ENCODE measurements around the gene TMEM26. TPM values are rescaled to one million over a fixed set of nuclear protein-coding genes. Genes with fewer than 3 reads are reported as not detected.

Gene TMEM26
- total RNA-seq, 1 experiment from 2014 or later = 1.6 TPM

DNA sequence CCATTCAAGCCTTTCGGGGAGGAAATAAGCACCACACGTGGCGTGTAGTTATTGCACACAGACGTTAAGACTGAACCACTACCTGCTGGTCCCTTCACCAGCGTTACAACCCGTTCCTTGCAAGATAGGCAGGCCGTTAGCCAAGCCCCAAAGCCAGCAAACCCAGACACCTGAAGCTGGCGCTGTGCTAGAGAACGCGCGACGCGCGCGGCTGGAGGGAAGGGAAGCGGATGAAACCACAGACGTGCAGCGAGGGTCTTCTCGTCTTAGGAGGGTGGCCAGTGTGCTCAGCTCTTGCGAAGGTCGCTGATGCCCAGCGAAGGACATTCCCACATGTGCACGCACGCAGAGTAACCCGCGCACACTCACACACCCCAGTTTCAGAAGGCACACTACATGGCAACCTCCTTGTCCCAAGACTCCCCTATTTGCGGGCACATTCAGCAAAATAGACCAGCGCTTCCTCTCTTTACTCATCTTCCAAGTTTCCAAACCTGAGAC, 980 bp downstream of the TMEM26 start (continued):
- TF ChIP-seq NFE2L1 (CRISPR knock-in tag; IDR thresholded peaks at IDR 0.05) = no peak
- TF ChIP-seq, protein P1, sequence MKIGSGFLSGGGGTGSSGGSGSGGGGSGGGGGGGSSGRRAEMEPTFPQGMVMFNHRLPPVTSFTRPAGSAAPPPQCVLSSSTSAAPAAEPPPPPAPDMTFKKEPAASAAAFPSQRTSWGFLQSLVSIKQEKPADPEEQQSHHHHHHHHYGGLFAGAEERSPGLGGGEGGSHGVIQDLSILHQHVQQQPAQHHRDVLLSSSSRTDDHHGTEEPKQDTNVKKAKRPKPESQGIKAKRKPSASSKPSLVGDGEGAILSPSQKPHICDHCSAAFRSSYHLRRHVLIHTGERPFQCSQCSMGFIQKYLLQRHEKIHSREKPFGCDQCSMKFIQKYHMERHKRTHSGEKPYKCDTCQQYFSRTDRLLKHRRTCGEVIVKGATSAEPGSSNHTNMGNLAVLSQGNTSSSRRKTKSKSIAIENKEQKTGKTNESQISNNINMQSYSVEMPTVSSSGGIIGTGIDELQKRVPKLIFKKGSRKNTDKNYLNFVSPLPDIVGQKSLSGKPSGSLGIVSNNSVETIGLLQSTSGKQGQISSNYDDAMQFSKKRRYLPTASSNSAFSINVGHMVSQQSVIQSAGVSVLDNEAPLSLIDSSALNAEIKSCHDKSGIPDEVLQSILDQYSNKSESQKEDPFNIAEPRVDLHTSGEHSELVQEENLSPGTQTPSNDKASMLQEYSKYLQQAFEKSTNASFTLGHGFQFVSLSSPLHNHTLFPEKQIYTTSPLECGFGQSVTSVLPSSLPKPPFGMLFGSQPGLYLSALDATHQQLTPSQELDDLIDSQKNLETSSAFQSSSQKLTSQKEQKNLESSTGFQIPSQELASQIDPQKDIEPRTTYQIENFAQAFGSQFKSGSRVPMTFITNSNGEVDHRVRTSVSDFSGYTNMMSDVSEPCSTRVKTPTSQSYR (CRISPR knock-in tag; IDR thresholded peaks at IDR 0.05) = no peak
- TF ChIP-seq, protein P2, sequence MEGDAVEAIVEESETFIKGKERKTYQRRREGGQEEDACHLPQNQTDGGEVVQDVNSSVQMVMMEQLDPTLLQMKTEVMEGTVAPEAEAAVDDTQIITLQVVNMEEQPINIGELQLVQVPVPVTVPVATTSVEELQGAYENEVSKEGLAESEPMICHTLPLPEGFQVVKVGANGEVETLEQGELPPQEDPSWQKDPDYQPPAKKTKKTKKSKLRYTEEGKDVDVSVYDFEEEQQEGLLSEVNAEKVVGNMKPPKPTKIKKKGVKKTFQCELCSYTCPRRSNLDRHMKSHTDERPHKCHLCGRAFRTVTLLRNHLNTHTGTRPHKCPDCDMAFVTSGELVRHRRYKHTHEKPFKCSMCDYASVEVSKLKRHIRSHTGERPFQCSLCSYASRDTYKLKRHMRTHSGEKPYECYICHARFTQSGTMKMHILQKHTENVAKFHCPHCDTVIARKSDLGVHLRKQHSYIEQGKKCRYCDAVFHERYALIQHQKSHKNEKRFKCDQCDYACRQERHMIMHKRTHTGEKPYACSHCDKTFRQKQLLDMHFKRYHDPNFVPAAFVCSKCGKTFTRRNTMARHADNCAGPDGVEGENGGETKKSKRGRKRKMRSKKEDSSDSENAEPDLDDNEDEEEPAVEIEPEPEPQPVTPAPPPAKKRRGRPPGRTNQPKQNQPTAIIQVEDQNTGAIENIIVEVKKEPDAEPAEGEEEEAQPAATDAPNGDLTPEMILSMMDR (IDR thresholded peaks at IDR 0.05) = no peak
- no peak for TF ChIP-seq CREM (CRISPR knock-in tag; IDR thresholded peaks at IDR 0.05)
- TF ChIP-seq RORB (CRISPR knock-in tag; IDR thresholded peaks at IDR 0.05) = no peak

DNA sequence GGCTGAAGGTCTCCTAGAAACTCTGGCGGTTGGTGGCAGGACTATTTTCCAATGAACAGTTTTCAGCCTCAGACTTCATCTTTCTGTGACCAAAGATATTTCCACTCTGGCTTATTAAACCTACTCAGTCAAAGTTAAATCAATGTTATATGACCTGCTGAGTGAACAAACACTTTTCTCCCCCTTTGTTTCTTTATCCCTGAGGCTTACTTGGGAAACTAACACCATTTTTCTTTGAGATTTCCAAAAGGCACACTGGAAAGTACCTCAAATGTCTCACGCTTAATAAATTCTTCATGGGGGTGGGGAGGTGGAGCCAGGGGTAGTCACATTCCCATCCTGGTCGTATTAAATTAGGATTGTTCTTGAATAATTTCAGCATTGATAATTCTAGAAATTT, 1.8 kb downstream of the TMEM26 start:
- ChIA-PET CTCF (no interaction called here), POLR2A (no interaction called here)
- peak overlapping the region; percentile 35; the same call in 1 of the 2 replicates for H3K4me3 Mint-ChIP-seq
- H3K4me1 Mint-ChIP-seq = peaks cover 40% of the 10 kb centered on the region
- no peaks in the 10 kb centered on the region for H3K9me3 Mint-ChIP-seq
- H3K36me3 Mint-ChIP-seq = no peaks in the 10 kb centered on the region
- no peak for DNase-seq (ENCODE audit: low spot score)
- H3K27ac Mint-ChIP-seq = no peak overlapping the region
- no peak for ATAC-seq
- H3K27me3 Mint-ChIP-seq (ENCODE audit: low read depth) = peaks cover 38% of the 10 kb centered on the region
- TF ChIP-seq, protein P3, sequence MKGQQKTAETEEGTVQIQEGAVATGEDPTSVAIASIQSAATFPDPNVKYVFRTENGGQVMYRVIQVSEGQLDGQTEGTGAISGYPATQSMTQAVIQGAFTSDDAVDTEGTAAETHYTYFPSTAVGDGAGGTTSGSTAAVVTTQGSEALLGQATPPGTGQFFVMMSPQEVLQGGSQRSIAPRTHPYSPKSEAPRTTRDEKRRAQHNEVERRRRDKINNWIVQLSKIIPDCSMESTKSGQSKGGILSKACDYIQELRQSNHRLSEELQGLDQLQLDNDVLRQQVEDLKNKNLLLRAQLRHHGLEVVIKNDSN (CRISPR knock-in tag; IDR thresholded peaks at IDR 0.05) = no peak
- no peak for TF ChIP-seq ZNF317 (CRISPR knock-in tag; IDR thresholded peaks at IDR 0.05; ENCODE audit: borderline replicate concordance, low read depth)
- no peak for TF ChIP-seq OVOL2 (CRISPR knock-in tag; IDR thresholded peaks at IDR 0.05; ENCODE audit: borderline replicate concordance)
- no peak for TF ChIP-seq HMGA2 (CRISPR knock-in tag; IDR thresholded peaks at IDR 0.05)
- TF ChIP-seq, protein P2 (IDR thresholded peaks at IDR 0.05) = no peak
- TF ChIP-seq, protein P4, sequence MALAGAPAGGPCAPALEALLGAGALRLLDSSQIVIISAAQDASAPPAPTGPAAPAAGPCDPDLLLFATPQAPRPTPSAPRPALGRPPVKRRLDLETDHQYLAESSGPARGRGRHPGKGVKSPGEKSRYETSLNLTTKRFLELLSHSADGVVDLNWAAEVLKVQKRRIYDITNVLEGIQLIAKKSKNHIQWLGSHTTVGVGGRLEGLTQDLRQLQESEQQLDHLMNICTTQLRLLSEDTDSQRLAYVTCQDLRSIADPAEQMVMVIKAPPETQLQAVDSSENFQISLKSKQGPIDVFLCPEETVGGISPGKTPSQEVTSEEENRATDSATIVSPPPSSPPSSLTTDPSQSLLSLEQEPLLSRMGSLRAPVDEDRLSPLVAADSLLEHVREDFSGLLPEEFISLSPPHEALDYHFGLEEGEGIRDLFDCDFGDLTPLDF (CRISPR knock-in tag; IDR thresholded peaks at IDR 0.05) = no peak
- no peak for TF ChIP-seq NR1H2 (CRISPR knock-in tag; IDR thresholded peaks at IDR 0.05)
- TF ChIP-seq, protein P5, sequence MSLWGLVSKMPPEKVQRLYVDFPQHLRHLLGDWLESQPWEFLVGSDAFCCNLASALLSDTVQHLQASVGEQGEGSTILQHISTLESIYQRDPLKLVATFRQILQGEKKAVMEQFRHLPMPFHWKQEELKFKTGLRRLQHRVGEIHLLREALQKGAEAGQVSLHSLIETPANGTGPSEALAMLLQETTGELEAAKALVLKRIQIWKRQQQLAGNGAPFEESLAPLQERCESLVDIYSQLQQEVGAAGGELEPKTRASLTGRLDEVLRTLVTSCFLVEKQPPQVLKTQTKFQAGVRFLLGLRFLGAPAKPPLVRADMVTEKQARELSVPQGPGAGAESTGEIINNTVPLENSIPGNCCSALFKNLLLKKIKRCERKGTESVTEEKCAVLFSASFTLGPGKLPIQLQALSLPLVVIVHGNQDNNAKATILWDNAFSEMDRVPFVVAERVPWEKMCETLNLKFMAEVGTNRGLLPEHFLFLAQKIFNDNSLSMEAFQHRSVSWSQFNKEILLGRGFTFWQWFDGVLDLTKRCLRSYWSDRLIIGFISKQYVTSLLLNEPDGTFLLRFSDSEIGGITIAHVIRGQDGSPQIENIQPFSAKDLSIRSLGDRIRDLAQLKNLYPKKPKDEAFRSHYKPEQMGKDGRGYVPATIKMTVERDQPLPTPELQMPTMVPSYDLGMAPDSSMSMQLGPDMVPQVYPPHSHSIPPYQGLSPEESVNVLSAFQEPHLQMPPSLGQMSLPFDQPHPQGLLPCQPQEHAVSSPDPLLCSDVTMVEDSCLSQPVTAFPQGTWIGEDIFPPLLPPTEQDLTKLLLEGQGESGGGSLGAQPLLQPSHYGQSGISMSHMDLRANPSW (CRISPR knock-in tag; conservative IDR thresholded peaks at IDR 0.05; ENCODE audit: low read depth) = no peak
- no peak for TF ChIP-seq JAZF1 (CRISPR knock-in tag; IDR thresholded peaks at IDR 0.05)
- TF ChIP-seq, protein P6, sequence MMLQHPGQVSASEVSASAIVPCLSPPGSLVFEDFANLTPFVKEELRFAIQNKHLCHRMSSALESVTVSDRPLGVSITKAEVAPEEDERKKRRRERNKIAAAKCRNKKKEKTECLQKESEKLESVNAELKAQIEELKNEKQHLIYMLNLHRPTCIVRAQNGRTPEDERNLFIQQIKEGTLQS (CRISPR knock-in tag; conservative IDR thresholded peaks at IDR 0.05) = no peak
- TF ChIP-seq MXD4 (CRISPR knock-in tag; IDR thresholded peaks at IDR 0.05; ENCODE audit: borderline replicate concordance) = no peak
- TF ChIP-seq, protein P7, sequence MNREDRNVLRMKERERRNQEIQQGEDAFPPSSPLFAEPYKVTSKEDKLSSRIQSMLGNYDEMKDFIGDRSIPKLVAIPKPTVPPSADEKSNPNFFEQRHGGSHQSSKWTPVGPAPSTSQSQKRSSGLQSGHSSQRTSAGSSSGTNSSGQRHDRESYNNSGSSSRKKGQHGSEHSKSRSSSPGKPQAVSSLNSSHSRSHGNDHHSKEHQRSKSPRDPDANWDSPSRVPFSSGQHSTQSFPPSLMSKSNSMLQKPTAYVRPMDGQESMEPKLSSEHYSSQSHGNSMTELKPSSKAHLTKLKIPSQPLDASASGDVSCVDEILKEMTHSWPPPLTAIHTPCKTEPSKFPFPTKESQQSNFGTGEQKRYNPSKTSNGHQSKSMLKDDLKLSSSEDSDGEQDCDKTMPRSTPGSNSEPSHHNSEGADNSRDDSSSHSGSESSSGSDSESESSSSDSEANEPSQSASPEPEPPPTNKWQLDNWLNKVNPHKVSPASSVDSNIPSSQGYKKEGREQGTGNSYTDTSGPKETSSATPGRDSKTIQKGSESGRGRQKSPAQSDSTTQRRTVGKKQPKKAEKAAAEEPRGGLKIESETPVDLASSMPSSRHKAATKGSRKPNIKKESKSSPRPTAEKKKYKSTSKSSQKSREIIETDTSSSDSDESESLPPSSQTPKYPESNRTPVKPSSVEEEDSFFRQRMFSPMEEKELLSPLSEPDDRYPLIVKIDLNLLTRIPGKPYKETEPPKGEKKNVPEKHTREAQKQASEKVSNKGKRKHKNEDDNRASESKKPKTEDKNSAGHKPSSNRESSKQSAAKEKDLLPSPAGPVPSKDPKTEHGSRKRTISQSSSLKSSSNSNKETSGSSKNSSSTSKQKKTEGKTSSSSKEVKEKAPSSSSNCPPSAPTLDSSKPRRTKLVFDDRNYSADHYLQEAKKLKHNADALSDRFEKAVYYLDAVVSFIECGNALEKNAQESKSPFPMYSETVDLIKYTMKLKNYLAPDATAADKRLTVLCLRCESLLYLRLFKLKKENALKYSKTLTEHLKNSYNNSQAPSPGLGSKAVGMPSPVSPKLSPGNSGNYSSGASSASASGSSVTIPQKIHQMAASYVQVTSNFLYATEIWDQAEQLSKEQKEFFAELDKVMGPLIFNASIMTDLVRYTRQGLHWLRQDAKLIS (CRISPR knock-in tag; IDR thresholded peaks at IDR 0.05; ENCODE audit: borderline replicate concordance) = no peak
- TF ChIP-seq IRF2 (CRISPR knock-in tag; IDR thresholded peaks at IDR 0.05; ENCODE audit: borderline replicate concordance, low read depth) = no peak
- no peak for TF ChIP-seq RORB (CRISPR knock-in tag; IDR thresholded peaks at IDR 0.05)
- no peak for TF ChIP-seq ZNF671 (CRISPR knock-in tag; IDR thresholded peaks at IDR 0.05)
